CD4-positive, alpha-beta T cell treated with Interleukin-10 for 1 hour (primary cell): ENCODE data around the gene PICALM.
"Not testable (repeated sequence)": the region's sequence is repeated elsewhere in the genome, so short reads cannot be mapped to it uniquely, and the experiment has no call there.

Experiments
- DNase-seq: peaks from one replicate; pipeline ENCODE4 v3.0.0-alpha.2; 2020

Gene PICALM

DNA sequence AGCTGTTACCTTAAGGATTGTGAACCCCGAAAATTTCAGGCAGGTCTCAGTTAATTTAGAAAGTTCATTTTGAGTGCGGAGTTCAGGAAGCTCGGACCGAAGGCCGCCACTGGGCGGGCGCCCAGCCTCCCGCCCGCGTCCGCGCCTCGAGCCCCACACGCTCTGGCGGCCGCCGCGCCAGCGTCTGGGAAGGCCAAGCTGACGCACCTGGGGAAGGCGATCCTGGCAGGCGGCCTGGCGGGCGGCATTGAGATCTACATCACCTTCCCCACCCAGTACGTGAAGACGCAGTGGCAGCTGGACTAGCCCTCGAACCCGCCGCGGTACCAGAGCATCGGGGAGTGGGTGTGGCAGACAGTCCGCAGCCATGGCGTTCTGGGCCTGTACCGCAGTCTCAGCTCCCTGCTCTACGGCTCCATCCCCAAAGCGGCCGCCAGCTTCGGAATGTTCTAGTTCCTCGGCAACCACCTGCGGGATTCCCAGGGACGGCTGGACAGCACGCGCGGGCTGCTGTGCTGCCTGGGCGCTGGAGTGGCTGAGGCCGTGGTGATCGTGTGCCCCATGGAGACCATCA lies 134.2 kb downstream of the PICALM start:
- DNase-seq, result no peak

DNA sequence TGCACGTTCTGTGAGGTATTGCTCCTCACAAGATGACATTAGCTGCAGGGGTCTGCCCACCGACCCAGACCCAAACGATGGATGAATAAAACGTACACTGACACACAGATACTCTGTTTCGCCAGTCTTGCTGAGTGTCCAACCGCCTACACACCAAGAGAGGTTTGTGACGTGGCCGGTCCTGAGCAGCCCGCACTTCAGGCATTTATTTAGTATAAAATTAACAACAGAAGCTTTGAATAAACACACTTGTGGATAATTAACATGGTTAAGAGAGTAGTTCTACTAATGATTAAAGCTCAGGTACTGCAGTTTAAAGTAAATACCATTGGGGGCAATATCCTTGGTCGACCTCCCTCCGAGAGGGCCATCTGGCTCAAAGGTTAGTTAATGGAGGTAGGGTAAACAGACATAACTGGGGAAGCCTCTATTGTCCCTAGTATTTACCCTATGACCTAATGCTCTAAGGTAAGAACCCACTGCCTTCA lies 138.0 kb downstream of the PICALM start:
- DNase-seq, result no peak

GRCh38 chr11:85926653-85927214 lies 142.2 kb downstream of the PICALM start:
- DNase-seq, result not testable (repeated sequence)

GRCh38 chr11:85923455-85923854 lies 145.4 kb downstream of the PICALM start:
- no peak for DNase-seq

GRCh38 chr11:85922367-85922766 lies 146.5 kb downstream of the PICALM start:
- DNase-seq, result no peak

GRCh38 chr11:85918910-85919794 lies 149.7 kb downstream of the PICALM start:
- DNase-seq, result no peak

- DNase-seq, result no peak
Measured at GRCh38 chr11:85914425-85914824, 154.5 kb downstream of the PICALM start.

DNA sequence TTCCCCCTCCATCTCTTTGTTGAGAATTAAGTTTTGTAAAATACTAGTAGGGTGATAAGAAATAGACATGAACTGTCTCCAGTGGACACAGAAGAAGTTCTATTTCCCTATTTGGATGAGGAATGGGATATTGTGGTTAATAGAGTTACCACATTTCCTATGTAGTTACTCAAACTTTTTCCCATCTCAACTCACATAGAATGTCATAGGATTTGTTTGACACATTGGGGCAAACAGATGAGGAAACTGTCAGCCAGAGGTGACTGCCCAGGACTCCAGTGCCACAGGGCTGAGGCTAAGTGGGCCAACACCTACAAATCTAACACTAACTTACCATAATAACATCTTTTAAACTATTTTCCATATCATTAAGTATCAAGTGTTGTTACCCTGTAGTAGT lies 155.4 kb downstream of the PICALM start:
- no peak for DNase-seq

DNA sequence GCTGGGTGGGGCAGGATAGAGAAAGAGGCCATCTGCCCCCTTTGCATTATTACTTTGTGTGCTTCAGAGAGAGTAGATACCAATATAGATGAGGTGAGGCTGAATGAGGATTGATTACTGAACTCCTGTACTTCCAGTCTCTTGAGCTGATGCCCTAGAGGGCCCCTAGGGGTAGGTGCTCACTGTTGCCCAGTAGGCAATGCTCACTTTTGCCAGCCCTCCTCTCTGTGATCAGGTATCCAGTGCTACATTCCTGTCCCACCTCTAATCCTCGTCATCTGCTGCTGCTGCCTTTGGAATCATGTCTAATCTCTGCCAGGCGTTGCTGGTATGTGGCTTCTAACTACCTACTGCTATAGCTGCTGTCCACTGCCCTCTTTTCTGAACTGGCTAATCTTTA lies 156.5 kb downstream of the PICALM start:
- DNase-seq, result no peak
